Type B pancreatic cell (in vitro differentiated cells): ENCODE data around the gene IQCB1. TPM values are rescaled to one million over a fixed set of nuclear protein-coding genes. Genes with fewer than 3 reads are reported as not detected.

Source experiments
- DNase-seq: peaks from one replicate; pipeline ENCODE4 v3.0.0; 2021; ENCODE audit warnings: mixed read lengths; ENCODE audit not compliant: unreplicated experiment; ENCODE audit errors: extremely low spot score
- H3K27ac Mint-ChIP-seq: 2 replicates; pipeline ENCODE4 v1.8.0; 2021; ENCODE audit warnings: mild to moderate bottlenecking, mixed read lengths
- H3K27me3 Mint-ChIP-seq: 2 replicates; pipeline ENCODE4 v1.8.0; 2021; ENCODE audit warnings: mixed read lengths
- H3K36me3 Mint-ChIP-seq: 2 replicates; pipeline ENCODE4 v1.8.0; 2021; ENCODE audit warnings: mixed read lengths
- H3K4me1 Mint-ChIP-seq: one replicate; pipeline ENCODE4 v1.8.0; 2021; ENCODE audit warnings: mixed read lengths; ENCODE audit not compliant: unreplicated experiment
- H3K4me3 Mint-ChIP-seq: 2 replicates; pipeline ENCODE4 v1.8.0; 2021; ENCODE audit warnings: mild to moderate bottlenecking, mixed read lengths
- H3K9me3 Mint-ChIP-seq: 2 replicates; pipeline ENCODE4 v1.8.0; 2021; ENCODE audit warnings: mixed read lengths
- total RNA-seq: library from RNA; stranded (reverse); gene quantifications from 2 replicates; pipeline ENCODE4 v1.2.1, GENCODE V29; 2021; ENCODE audit warnings: low replicate concordance
- TF ChIP-seq, protein P1 (sequence below): fragments of 200-600 bp; sonication (generic); conservative IDR thresholded peaks from 2 replicates; pipeline ENCODE4 v1.5.0; 2021; ENCODE audit warnings: antibody characterized with exemption, mild to moderate bottlenecking

The IQCB1 gene
- total RNA-seq, 1 donor from 2014 or later = 31.6 TPM

DNA sequence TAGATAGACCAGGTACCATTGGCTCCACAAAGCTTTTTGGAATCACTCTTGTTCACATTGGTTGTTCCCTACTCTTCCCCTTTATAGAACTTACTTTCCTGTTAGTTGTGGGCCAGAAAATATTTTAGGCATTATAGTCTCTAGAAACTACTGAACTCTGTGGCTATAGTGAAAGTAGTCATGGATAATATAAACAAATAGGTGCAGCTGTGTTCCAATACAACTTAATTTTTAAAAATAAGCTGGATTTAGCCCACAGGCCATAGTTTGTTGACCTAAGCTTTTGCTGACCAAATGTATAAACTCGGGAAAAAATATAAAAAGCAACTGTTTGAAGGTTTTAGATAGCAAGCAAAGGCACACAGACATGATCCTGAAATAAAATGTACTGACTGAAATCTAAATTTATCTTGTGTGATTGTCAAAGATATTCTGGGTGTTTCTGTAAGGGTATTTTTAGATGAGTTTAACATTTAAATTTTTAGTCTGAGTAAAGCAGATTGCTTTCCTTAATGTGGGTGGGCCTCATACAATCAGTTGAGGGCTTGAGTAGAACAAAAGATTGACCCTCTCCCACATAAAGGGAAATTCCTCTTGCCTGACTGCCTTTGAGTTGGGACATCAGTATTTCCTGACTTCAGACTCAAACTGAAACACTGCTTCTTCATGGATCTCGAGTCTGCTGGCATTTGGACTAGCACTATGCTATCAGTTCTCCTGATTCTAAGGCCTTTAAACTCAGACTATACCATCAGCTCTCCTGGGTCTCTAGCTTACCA lies 13.2 kb downstream of the IQCB1 start:
- Mint-ChIP-seq H3K4me1 (no peaks in the 10 kb centered on the region), H3K9me3 (peaks cover 8% of the 10 kb centered on the region), H3K27me3 (no peaks in the 10 kb centered on the region), H3K4me3 (no peak overlapping the region), H3K36me3 (peaks cover 74% of the 10 kb centered on the region), H3K27ac (no peak overlapping the region)
- TF ChIP-seq, protein P1, sequence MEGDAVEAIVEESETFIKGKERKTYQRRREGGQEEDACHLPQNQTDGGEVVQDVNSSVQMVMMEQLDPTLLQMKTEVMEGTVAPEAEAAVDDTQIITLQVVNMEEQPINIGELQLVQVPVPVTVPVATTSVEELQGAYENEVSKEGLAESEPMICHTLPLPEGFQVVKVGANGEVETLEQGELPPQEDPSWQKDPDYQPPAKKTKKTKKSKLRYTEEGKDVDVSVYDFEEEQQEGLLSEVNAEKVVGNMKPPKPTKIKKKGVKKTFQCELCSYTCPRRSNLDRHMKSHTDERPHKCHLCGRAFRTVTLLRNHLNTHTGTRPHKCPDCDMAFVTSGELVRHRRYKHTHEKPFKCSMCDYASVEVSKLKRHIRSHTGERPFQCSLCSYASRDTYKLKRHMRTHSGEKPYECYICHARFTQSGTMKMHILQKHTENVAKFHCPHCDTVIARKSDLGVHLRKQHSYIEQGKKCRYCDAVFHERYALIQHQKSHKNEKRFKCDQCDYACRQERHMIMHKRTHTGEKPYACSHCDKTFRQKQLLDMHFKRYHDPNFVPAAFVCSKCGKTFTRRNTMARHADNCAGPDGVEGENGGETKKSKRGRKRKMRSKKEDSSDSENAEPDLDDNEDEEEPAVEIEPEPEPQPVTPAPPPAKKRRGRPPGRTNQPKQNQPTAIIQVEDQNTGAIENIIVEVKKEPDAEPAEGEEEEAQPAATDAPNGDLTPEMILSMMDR = no peak
- DNase-seq = no peak

DNA sequence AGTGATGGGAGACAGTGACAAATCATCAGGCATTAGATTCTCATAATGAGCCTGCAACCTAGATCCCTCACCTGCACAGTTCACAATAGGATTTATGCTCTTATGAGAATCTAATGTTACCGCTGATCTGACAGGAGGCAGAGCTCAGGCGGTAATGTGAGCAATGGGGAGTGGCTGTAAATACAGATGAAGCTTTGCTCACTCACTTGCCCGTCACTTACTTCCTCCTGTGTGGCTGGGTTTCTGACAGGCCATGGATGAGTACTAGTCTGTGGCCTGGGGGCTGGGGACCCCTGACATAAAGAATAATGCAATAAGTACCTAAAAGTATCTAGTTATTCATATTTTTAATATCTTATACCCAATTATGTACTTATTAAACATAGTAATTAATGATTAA lies 15.6 kb downstream of the IQCB1 start:
- Mint-ChIP-seq H3K4me3 (no peak overlapping the region), H3K36me3 (peaks cover 76% of the 10 kb centered on the region), H3K27me3 (no peaks in the 10 kb centered on the region), H3K27ac (no peak overlapping the region), H3K9me3 (peaks cover 10% of the 10 kb centered on the region), H3K4me1 (no peaks in the 10 kb centered on the region)
- TF ChIP-seq, protein P1 = no peak
- no peak for DNase-seq

DNA sequence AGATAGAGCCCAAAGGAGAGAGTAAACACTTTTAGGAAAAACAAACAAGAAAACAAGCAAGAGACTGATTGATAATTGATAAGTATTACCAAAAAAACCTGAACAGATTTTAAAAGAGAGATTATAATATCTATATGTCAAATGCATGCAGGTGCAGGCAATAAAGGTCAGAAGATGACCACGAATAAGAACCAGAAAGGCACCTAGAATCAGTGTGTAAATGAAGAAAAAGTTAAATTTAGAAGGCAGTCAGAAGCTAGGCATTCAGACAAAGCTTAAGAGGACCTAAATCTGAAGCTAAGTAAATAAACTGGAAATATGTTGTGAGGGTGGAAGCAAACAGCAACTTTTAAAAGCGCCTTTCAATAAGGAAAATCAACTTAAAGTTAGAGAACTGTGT lies 16.3 kb downstream of the IQCB1 start:
- Mint-ChIP-seq H3K27me3 (no peaks in the 10 kb centered on the region), H3K4me1 (no peaks in the 10 kb centered on the region), H3K9me3 (peaks cover 10% of the 10 kb centered on the region), H3K36me3 (peaks cover 79% of the 10 kb centered on the region), H3K4me3 (no peak overlapping the region), H3K27ac (no peak overlapping the region)
- no peak for DNase-seq
- TF ChIP-seq, protein P1 = no peak

DNA sequence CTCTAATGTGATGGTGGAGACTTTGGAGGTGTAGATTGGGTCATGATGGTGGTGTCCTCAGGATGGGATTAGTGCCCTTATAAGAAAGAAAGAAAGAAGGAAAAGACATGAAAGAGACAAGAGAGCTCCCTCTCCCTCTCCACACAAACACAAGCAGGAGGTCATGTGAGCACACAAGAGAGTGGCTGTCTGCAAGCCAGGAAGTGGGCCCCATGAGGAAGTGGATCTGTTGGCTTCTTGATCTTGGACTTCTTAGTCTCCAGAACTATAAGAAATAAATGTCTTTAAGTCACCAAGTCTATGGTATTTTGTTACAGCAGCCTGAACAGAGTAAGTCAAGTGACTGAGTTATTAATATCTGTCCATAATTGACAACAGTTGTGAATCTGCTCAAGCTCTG lies 17.1 kb downstream of the IQCB1 start:
- Mint-ChIP-seq H3K4me1 (no peaks in the 10 kb centered on the region), H3K36me3 (peaks cover 71% of the 10 kb centered on the region), H3K4me3 (no peak overlapping the region), H3K27ac (no peak overlapping the region), H3K9me3 (peaks cover 10% of the 10 kb centered on the region), H3K27me3 (no peaks in the 10 kb centered on the region)
- DNase-seq = no peak
- TF ChIP-seq, protein P1 = no peak

DNA sequence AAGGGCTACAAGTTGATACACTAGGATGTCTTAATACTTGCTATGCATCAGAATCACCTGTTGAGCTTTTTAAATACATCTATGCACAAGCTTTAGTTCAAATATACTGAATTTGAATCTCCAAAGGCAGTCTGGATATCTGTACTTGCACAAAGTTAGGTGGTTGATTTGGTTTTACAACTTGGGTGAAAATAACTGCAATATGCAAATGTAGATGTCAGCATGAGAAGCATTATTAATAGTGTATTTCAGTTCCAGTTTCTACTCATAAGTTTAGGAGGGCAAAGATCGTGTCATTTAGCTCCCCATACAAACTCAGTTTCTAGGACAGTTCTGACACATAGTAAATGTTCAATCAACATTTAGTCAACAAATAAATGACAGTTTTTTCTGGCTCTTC lies 25.6 kb downstream of the IQCB1 start:
- peaks cover 32% of the 10 kb centered on the region for H3K36me3 Mint-ChIP-seq
- H3K27ac Mint-ChIP-seq = no peak overlapping the region

More for the DNA sequence above, 25.6 kb downstream of the IQCB1 start:
- no peak for DNase-seq
- H3K9me3 Mint-ChIP-seq = no peaks in the 10 kb centered on the region
- no peaks in the 10 kb centered on the region for H3K4me1 Mint-ChIP-seq
- TF ChIP-seq, protein P1 = no peak
- H3K4me3 Mint-ChIP-seq = no peak overlapping the region
- H3K27me3 Mint-ChIP-seq = no peaks in the 10 kb centered on the region
